Measurements from ENCODE around the gene TPT1. TPM values are rescaled to one million over a fixed set of nuclear protein-coding genes. Genes with fewer than 3 reads are reported as not detected.
A peak's percentile ranks its signal among the peaks of the same experiment; 100 is the strongest.
"Not testable (repeated sequence)": the region's sequence is repeated elsewhere in the genome, so short reads cannot be mapped to it uniquely, and the experiment has no call there.

TPT1 gene
- 2,232 and 2,713 TPM in 2 replicates for total RNA-seq

DNA sequence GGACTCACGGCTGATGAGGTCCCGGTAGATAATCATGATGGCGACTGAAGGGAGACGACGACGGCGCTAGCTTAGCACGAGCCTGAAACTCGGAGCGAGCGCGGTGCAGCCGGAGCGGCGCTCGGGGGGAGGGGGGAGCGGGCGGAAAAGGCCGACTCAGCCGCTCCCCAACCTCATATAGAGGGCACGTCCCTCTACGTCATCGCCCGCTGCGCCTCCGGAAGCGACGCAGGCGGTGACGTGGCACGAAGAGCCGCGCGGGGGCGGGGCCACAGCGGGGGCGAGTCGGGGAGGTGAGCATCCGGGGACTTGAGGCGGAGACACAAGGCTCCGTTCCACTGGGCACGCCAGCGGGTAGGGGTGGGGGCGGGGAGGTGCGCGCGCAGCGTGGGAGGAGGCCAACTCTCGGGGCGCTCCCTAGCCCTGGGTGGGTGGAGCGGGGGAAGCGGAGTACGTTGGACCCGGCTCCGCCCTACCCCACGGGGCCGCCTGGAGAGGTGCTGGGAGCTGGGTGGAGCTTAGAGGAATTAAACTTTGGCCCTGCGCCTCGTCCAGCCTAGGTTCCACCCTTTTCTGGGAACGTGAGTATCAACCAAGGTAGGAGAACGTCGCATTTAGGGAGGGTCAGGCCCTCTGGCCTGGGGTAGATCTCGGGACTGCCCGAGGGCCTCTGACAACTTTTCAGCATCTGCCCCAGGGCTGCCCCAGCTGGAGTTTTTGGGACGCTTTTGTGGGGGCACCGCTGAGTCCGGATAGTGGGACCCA is at the start of gene TPT1:
Gene TPT1 (minus strand): TSS at position 150 of the 765 bp plus-strand sequence. CDS start 114 bp downstream, at position 36.
- no peaks in the 10 kb centered on the region for H3K9me3 ChIP-seq (ENCODE audit: low read depth, low read length)
- peak within 1 kb of the TSS; percentile 91 for H3K4me2 ChIP-seq (ENCODE audit: insufficient read depth, low read length)
- peaks cover 62% of the 10 kb centered on the region for H3K79me2 ChIP-seq (ENCODE audit: insufficient read depth, low read length)
- TF ChIP-seq, protein P1, sequence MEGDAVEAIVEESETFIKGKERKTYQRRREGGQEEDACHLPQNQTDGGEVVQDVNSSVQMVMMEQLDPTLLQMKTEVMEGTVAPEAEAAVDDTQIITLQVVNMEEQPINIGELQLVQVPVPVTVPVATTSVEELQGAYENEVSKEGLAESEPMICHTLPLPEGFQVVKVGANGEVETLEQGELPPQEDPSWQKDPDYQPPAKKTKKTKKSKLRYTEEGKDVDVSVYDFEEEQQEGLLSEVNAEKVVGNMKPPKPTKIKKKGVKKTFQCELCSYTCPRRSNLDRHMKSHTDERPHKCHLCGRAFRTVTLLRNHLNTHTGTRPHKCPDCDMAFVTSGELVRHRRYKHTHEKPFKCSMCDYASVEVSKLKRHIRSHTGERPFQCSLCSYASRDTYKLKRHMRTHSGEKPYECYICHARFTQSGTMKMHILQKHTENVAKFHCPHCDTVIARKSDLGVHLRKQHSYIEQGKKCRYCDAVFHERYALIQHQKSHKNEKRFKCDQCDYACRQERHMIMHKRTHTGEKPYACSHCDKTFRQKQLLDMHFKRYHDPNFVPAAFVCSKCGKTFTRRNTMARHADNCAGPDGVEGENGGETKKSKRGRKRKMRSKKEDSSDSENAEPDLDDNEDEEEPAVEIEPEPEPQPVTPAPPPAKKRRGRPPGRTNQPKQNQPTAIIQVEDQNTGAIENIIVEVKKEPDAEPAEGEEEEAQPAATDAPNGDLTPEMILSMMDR (IDR thresholded peaks at IDR 0.05; ENCODE audit: extremely low read depth, low read depth, low read length) = no peak
- no peaks in the 10 kb centered on the region for H3K27me3 ChIP-seq (ENCODE audit: insufficient read depth, low read length)
- H4K20me1 ChIP-seq (ENCODE audit: insufficient read depth, low read length) = peaks cover 42% of the 10 kb centered on the region
- H3K27ac ChIP-seq (ENCODE audit: low read depth, low read length) = peak within 1 kb of the TSS; percentile 94
- peak within 1 kb of the TSS; percentile 94 for H2AFZ ChIP-seq (ENCODE audit: low read length)
- H3K4me3 ChIP-seq (ENCODE audit: insufficient read depth, low read length) = peak within 1 kb of the TSS; percentile 94
- DNase-seq (ENCODE audit: insufficient read length, low spot score, missing footprints) = peak; percentile 99
- H3K36me3 ChIP-seq (ENCODE audit: insufficient read depth, low read length) = peaks cover 52% of the 10 kb centered on the region
- H3K4me1 ChIP-seq (ENCODE audit: insufficient read depth, low read length) = peaks cover 38% of the 10 kb centered on the region

DNA sequence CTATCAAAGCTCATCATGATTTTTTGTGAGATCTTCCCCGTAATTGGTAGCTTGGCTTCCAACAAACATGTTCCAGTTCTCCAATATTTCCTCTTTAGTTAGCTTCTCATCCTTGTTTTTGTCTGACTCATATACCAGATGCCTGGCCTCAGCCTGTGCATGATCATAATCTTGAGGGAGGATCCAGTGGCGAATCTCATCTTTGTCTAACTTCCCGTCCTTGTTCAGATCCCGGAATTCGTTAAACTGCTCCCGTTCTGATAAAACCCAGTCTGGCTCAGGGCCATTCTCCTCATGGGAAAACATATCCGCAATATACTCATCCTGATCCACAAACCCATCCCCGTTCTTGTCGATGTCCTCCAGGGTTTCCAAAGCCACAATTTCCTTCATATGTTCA is 49.4 kb upstream of the TPT1 start:
- not testable (repeated sequence) for H3K4me1 ChIP-seq (ENCODE audit: insufficient read depth, low read length); H3K4me2 ChIP-seq (ENCODE audit: insufficient read depth, low read length); H4K20me1 ChIP-seq (ENCODE audit: insufficient read depth, low read length); DNase-seq (ENCODE audit: insufficient read length, low spot score, missing footprints); H3K4me3 ChIP-seq (ENCODE audit: insufficient read depth, low read length); H3K79me2 ChIP-seq (ENCODE audit: insufficient read depth, low read length); H3K27ac ChIP-seq (ENCODE audit: low read depth, low read length); H3K9me3 ChIP-seq (ENCODE audit: low read depth, low read length); H2AFZ ChIP-seq (ENCODE audit: low read length); H3K27me3 ChIP-seq (ENCODE audit: insufficient read depth, low read length)
- H3K36me3 ChIP-seq (ENCODE audit: insufficient read depth, low read length) = peaks cover 13% of the 10 kb centered on the region

GRCh38 chr13:45388664-45389063 is 47.7 kb upstream of the TPT1 start:
- no peak overlapping the region for H3K4me3 ChIP-seq (ENCODE audit: insufficient read depth, low read length)
- no peak for DNase-seq (ENCODE audit: insufficient read length, low spot score, missing footprints)
- H4K20me1 ChIP-seq (ENCODE audit: insufficient read depth, low read length) = no peaks in the 10 kb centered on the region
- no peak overlapping the region for H2AFZ ChIP-seq (ENCODE audit: low read length)
- H3K27me3 ChIP-seq (ENCODE audit: insufficient read depth, low read length) = no peaks in the 10 kb centered on the region
- no peaks in the 10 kb centered on the region for H3K4me1 ChIP-seq (ENCODE audit: insufficient read depth, low read length)
- no peaks in the 10 kb centered on the region for H3K9me3 ChIP-seq (ENCODE audit: low read depth, low read length)
- no peaks in the 10 kb centered on the region for H3K79me2 ChIP-seq (ENCODE audit: insufficient read depth, low read length)
- no peak overlapping the region for H3K4me2 ChIP-seq (ENCODE audit: insufficient read depth, low read length)
- H3K36me3 ChIP-seq (ENCODE audit: insufficient read depth, low read length) = peaks cover 24% of the 10 kb centered on the region
- TF ChIP-seq, protein P1 (IDR thresholded peaks at IDR 0.05; ENCODE audit: extremely low read depth, low read depth, low read length) = no peak
- no peak overlapping the region for H3K27ac ChIP-seq (ENCODE audit: low read depth, low read length)

GRCh38 chr13:45386892-45387575 is 46.1 kb upstream of the TPT1 start:
- not testable (repeated sequence) for H2AFZ ChIP-seq (ENCODE audit: low read length); H3K4me3 ChIP-seq (ENCODE audit: insufficient read depth, low read length); H3K4me1 ChIP-seq (ENCODE audit: insufficient read depth, low read length); H3K9me3 ChIP-seq (ENCODE audit: low read depth, low read length); DNase-seq (ENCODE audit: insufficient read length, low spot score, missing footprints); H3K27ac ChIP-seq (ENCODE audit: low read depth, low read length); H3K27me3 ChIP-seq (ENCODE audit: insufficient read depth, low read length); H3K79me2 ChIP-seq (ENCODE audit: insufficient read depth, low read length); H3K4me2 ChIP-seq (ENCODE audit: insufficient read depth, low read length); H4K20me1 ChIP-seq (ENCODE audit: insufficient read depth, low read length)
- peaks cover 22% of the 10 kb centered on the region for H3K36me3 ChIP-seq (ENCODE audit: insufficient read depth, low read length)

Measured in osteoblast (primary cell).